B cell (primary cell): Measurements from ENCODE around the gene EXOC6B.

Experiments
- EZH2 ChIP-seq: IDR thresholded peaks from 2 replicates; pipeline ENCODE4 v1.6.1; 2012; ENCODE audit warnings: borderline replicate concordance, low read depth, mild to moderate bottlenecking, moderate library complexity, low read length; ENCODE audit not compliant: insufficient read depth, poor library complexity, severe bottlenecking
- TF ChIP-seq, protein P1 (sequence below): fragments of 200-600 bp; IDR thresholded peaks from one replicate; pipeline ENCODE4 v1.8.0; 2022; ENCODE audit warnings: antibody characterized with exemption, mild to moderate bottlenecking

DNA sequence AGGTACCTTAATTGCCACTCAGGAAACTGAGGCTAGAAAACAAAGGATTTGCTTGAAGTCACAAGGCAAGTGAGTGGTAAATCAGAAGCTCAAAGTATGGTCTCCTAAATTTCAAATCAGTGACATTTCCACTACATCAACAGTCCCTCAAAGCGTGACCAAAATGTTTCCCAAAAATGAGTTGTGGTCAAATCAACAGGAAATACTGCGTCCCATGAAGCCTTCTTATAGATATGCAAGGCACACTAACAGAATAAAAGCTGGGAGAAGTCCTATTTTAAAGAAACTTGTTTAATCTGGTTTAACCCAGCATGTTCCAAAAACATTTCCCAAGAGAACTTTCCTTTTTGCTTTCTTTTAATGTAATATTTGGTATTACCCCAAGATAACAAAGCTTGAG is 249.4 kb downstream of the EXOC6B start:
- TF ChIP-seq, protein P1, sequence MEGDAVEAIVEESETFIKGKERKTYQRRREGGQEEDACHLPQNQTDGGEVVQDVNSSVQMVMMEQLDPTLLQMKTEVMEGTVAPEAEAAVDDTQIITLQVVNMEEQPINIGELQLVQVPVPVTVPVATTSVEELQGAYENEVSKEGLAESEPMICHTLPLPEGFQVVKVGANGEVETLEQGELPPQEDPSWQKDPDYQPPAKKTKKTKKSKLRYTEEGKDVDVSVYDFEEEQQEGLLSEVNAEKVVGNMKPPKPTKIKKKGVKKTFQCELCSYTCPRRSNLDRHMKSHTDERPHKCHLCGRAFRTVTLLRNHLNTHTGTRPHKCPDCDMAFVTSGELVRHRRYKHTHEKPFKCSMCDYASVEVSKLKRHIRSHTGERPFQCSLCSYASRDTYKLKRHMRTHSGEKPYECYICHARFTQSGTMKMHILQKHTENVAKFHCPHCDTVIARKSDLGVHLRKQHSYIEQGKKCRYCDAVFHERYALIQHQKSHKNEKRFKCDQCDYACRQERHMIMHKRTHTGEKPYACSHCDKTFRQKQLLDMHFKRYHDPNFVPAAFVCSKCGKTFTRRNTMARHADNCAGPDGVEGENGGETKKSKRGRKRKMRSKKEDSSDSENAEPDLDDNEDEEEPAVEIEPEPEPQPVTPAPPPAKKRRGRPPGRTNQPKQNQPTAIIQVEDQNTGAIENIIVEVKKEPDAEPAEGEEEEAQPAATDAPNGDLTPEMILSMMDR = no peak
- TF ChIP-seq EZH2 = no peak
